B cell (primary cell): ENCODE measurements around the gene CCDC152. TPM values are rescaled to one million over a fixed set of nuclear protein-coding genes. Genes with fewer than 3 reads are reported as not detected.

Experiments
- ATAC-seq: fragments of 200-7000 bp; cut with Tn5 transposase; one replicate; pipeline ENCODE4 v1.10.0; 2021; ENCODE audit warnings: low read depth, mild to moderate bottlenecking, moderate number of reproducible peaks, moderate library complexity
- CTCF ChIA-PET: fragments of 350-600 bp; sonication (Branson Sonifier 250); formaldehyde crosslinking; loops from one replicate; lab custom pipeline; 2021; ENCODE audit warnings: antibody characterized with exemption, inconsistent platforms; lab: Charles Lee
- POLR2A ChIA-PET: fragments of 350-600 bp; sonication (Branson Sonifier 250); formaldehyde crosslinking; loops from one replicate; lab custom pipeline; 2021; ENCODE audit warnings: antibody characterized with exemption; lab: Charles Lee
- DNase-seq: peaks from one replicate; pipeline ENCODE4 v3.0.0; 2013
- H2AFZ ChIP-seq: 2 replicates; pipeline ENCODE4 v1.6.1; 2012; ENCODE audit warnings: mild to moderate bottlenecking, low read depth, low read length; ENCODE audit not compliant: insufficient read depth, poor library complexity, severe bottlenecking
- H3K27ac ChIP-seq, 2 donors: 1 replicate in 1 of 2; 2 replicates in 1 of 2; pipeline ENCODE4 v1.5.1; 2012 to 2013; ENCODE audit warnings: low read length in 2 of 2, mild to moderate bottlenecking in 2 of 2, moderate library complexity in 1 of 2
- H3K27me3 ChIP-seq, 4 experiments: fragments of 200-600 bp in 1 of 4; sonication (generic) in 1 of 4; replicated peaks in 1 of 4; 1 replicate in 2 of 4; 2 replicates in 2 of 4; pipeline versions ENCODE4 v1.6.1 to v1.7.0; 2013 to 2016; ENCODE audit warnings: low read length in 3 of 4, mild to moderate bottlenecking in 2 of 4, mixed read lengths in 1 of 4, moderate library complexity in 1 of 4; ENCODE audit not compliant: insufficient read depth in 4 of 4, control insufficient read depth in 3 of 4; ENCODE audit errors: control extremely low read depth in 1 of 4
- H3K36me3 ChIP-seq, 2 experiments: replicated peaks in 1 of 2; 1 replicate in 1 of 2; 2 replicates in 1 of 2; pipeline versions ENCODE4 v1.6.1 to v1.7.1; 2013; ENCODE audit warnings: low read length in 1 of 2; ENCODE audit not compliant: insufficient read depth in 2 of 2, control insufficient read depth in 1 of 2; ENCODE audit errors: control extremely low read depth in 1 of 2, extremely low read depth in 1 of 2
- H3K4me1 ChIP-seq, 2 donors: fragments of 200-600 bp in 1 of 2; sonication (generic) in 1 of 2; 1 replicate in 1 of 2; 2 replicates in 1 of 2; pipeline versions ENCODE4 v1.5.1 to v1.6.1; 2013 to 2017; ENCODE audit warnings: low read length in 2 of 2; ENCODE audit not compliant: control insufficient read depth in 2 of 2, insufficient read depth in 2 of 2
- H3K4me2 ChIP-seq: replicated peaks from 2 replicates; pipeline ENCODE3; 2012; ENCODE audit warnings: mild to moderate bottlenecking, low read depth, low read length; ENCODE audit not compliant: poor library complexity, severe bottlenecking
- H3K4me3 ChIP-seq, 5 experiments: fragments of 200-600 bp in 1 of 5; sonication (generic) in 1 of 5; 1 replicate in 3 of 5; 2 replicates in 2 of 5; pipeline versions ENCODE4 v1.5.1 to v1.7.0; 2011 to 2016; ENCODE audit warnings: low read length in 4 of 5, mild to moderate bottlenecking in 4 of 5, low read depth in 2 of 5, control low read depth in 1 of 5, moderate library complexity in 1 of 5; ENCODE audit not compliant: insufficient read depth in 1 of 5; ENCODE audit errors: control extremely low read depth in 1 of 5, extremely low read depth in 1 of 5
- H3K79me2 ChIP-seq: fragments of 200-600 bp; sonication (generic); one replicate; pipeline ENCODE4 v1.6.0; 2016; ENCODE audit warnings: low read length; ENCODE audit not compliant: control insufficient read depth, insufficient read depth
- H3K9ac ChIP-seq: fragments of 200-600 bp; sonication (generic); 2 replicates; pipeline ENCODE4 v1.6.1; 2017; ENCODE audit warnings: mild to moderate bottlenecking, low read length, moderate library complexity
- H3K9me3 ChIP-seq, 3 donors: one replicate each; pipeline versions ENCODE4 v1.6.1 to v1.7.1; 2013; ENCODE audit warnings: low read length in 2 of 3; ENCODE audit not compliant: control insufficient read depth in 2 of 3, insufficient read depth in 1 of 3; ENCODE audit errors: control extremely low read depth in 1 of 3
- H4K20me1 ChIP-seq: 2 replicates; pipeline ENCODE4 v1.6.0; 2012; ENCODE audit warnings: mild to moderate bottlenecking, low read length; ENCODE audit not compliant: insufficient read depth, control insufficient read depth, poor library complexity, severe bottlenecking
- H3K27ac Mint-ChIP-seq: one replicate; pipeline ENCODE4 v1.8.0; 2021; ENCODE audit warnings: mixed read lengths
- H3K27me3 Mint-ChIP-seq: one replicate; pipeline ENCODE4 v1.8.0; 2021; ENCODE audit warnings: mixed read lengths
- H3K4me1 Mint-ChIP-seq: one replicate; pipeline ENCODE4 v1.8.0; 2021; ENCODE audit warnings: mixed read lengths
- H3K4me3 Mint-ChIP-seq: one replicate; pipeline ENCODE4 v1.8.0; 2021; ENCODE audit warnings: mixed read lengths
- H3K9me3 Mint-ChIP-seq: one replicate; pipeline ENCODE4 v1.8.0; 2022; ENCODE audit warnings: mixed read lengths; ENCODE audit not compliant: insufficient read depth
- CTCF ChIP-seq: fragments of 200-600 bp; IDR thresholded peaks from one replicate; pipeline ENCODE4 v1.8.0; 2022; ENCODE audit warnings: antibody characterized with exemption, mild to moderate bottlenecking
- EZH2 ChIP-seq: IDR thresholded peaks from 2 replicates; pipeline ENCODE4 v1.6.1; 2012; ENCODE audit warnings: borderline replicate concordance, low read depth, mild to moderate bottlenecking, moderate library complexity, low read length; ENCODE audit not compliant: insufficient read depth, poor library complexity, severe bottlenecking
- WGBS: methylation state at CpG from one replicate; pipeline ENCODE4 v1.1.5; 2013; ENCODE audit warnings: missing lambda C conversion rate; ENCODE audit not compliant: insufficient coverage; 5-methylcytosine and 5-hydroxymethylcytosine counted together
- intact Hi-C: fragments of 100-400 bp; cut with micrococcal nuclease; formaldehyde crosslinking; loops from one replicate; pipeline ENCODE4 v1.10.0; 2022
- polyA plus RNA-seq: library from polyadenylated mRNA; depleted of rRNA; stranded (reverse); fragments of >200 nt; gene quantifications from 2 replicates; pipeline ENCODE4 v1.2.3, GENCODE V29; 2012
- total RNA-seq, 2 donors: library from RNA; stranded (reverse); fragments of 120-200 nt in 1 of 2; gene quantifications; 1 replicate in 1 of 2; 2 replicates in 1 of 2; pipeline versions ENCODE4 v1.2.3 to v1.2.4, GENCODE V29; 2013 to 2022

The CCDC152 gene
- total and polyA plus RNA-seq, 2 donors (not counting 1 experiment from before 2014, with no cell fraction given), result 1.0 to 4.8 TPM

GRCh38 chr5:42800748-42801330, 44.2 kb downstream of the CCDC152 start:
- Histone ChIP-seq H3K4me1 (no peaks in the 10 kb centered on the region), H4K20me1 (no peaks in the 10 kb centered on the region), H2AFZ (no peak overlapping the region), H3K4me3 (no peak overlapping the region), H3K9me3 (no peaks in the 10 kb centered on the region), H3K27ac (no peak overlapping the region), H3K79me2 (no peaks in the 10 kb centered on the region), H3K36me3 (no peaks in the 10 kb centered on the region), H3K27me3 (no peaks in the 10 kb centered on the region), H3K9ac (no peak overlapping the region), H3K4me2 (no peak overlapping the region)
- ChIA-PET POLR2A (no interaction called here), CTCF (interaction anchor here (0.6 kb wide), 1 partner anchor 165 kb away, joined by 3 read pairs; no protein-coding TSS in a partner anchor)
- Mint-ChIP-seq H3K9me3 (no peaks in the 10 kb centered on the region), H3K27ac (no peak overlapping the region), H3K4me1 (no peaks in the 10 kb centered on the region), H3K27me3 (no peaks in the 10 kb centered on the region), H3K4me3 (no peak overlapping the region)
- intact Hi-C loops, result no loop called here
- WGBS, result 90% methylated on average over 6 of the region's 8 CpGs
- DNase-seq (no peak), ATAC-seq (no peak)
- no peak for TF ChIP-seq EZH2
- TF ChIP-seq CTCF, result no peak

GRCh38 chr5:42801516-42802166, 45.0 kb downstream of the CCDC152 start:
- ATAC-seq (no peak), DNase-seq (no peak)
- Mint-ChIP-seq H3K27me3 (no peaks in the 10 kb centered on the region), H3K4me3 (no peak overlapping the region), H3K4me1 (no peaks in the 10 kb centered on the region), H3K9me3 (no peaks in the 10 kb centered on the region), H3K27ac (no peak overlapping the region)
- no peak overlapping the region for H3K4me2 ChIP-seq
- no peaks in the 10 kb centered on the region for H3K9me3 ChIP-seq
- WGBS, result 81% methylated on average over 2 of the region's 6 CpGs
- H3K4me1 ChIP-seq, result no peaks in the 10 kb centered on the region
- CTCF ChIA-PET, result interaction anchor here (0.6 kb wide), 1 partner anchor 165 kb away, joined by 3 read pairs; no protein-coding TSS in a partner anchor
- POLR2A ChIA-PET, result no interaction called here
- TF ChIP-seq EZH2, result no peak
- no peak for TF ChIP-seq CTCF
- H3K36me3 ChIP-seq, result no peaks in the 10 kb centered on the region
- no peak overlapping the region for H3K4me3 ChIP-seq
- H3K79me2 ChIP-seq, result no peaks in the 10 kb centered on the region
- intact Hi-C loops, result no loop called here
- no peak overlapping the region for H2AFZ ChIP-seq
- H3K27me3 ChIP-seq, result no peaks in the 10 kb centered on the region
- H4K20me1 ChIP-seq, result no peaks in the 10 kb centered on the region
- no peak overlapping the region for H3K9ac ChIP-seq
- no peak overlapping the region for H3K27ac ChIP-seq
